Right lobe of liver (tissue), 4 donors: ENCODE measurements around the gene PCK2.

Source experiments
- CTCF ChIP-seq, 4 donors: fragments of 200-600 bp in 3 of 4; fragments of 450-650 bp in 1 of 4; IDR thresholded peaks; one replicate each; pipeline versions ENCODE4 v1.5.1 to v1.8.0; 2016 to 2022; ENCODE audit warnings: antibody characterized with exemption in 4 of 4, mild to moderate bottlenecking in 2 of 4
- POLR2A ChIP-seq: fragments of 450-650 bp; IDR thresholded peaks from one replicate; pipeline ENCODE4 v1.6.1; 2017; ENCODE audit warnings: antibody characterized with exemption, mild to moderate bottlenecking
- donor health status: DM: no; HTN: no; CAD: no.
- donor health status: DM: no; HTN: no; CAD: no.
- donor health status: DM: no; HTN: yes; CAD: no.

DNA sequence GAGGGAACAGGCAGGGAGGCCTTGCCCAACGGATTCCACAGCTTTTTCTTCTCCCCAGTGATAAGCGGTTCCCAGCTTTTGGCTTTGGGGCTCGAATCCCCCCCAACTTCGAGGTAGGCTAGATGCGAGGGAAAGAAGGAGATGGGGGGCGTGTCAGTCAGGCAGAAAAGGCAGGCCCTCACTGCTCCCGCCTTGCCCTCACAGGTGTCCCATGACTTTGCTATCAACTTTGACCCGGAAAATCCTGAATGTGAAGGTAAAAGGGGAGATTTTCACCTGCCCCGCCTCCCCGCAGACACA lies 17.9 kb upstream of the PCK2 start:
- TF ChIP-seq CTCF (IDR thresholded peaks at IDR 0.05) (no peak), POLR2A (no peak)
